Stimulated activated CD4-positive, alpha-beta T cell treated with anti-CD3 and anti-CD28 coated beads, Interleukin-15, amount 100 ng/mL, for 1 hour (primary cell): Measurements from ENCODE around the gene CIT.
"Not testable (repeated sequence)": the region's sequence is repeated elsewhere in the genome, so short reads cannot be mapped to it uniquely, and the experiment has no call there.

ENCODE experiments used
- DNase-seq, 2 donors: peaks; one replicate each; pipeline ENCODE4 v3.0.0-alpha.2; 2020; ENCODE audit warnings: low read depth in 1 of 2, low spot score in 1 of 2

CIT gene

DNA sequence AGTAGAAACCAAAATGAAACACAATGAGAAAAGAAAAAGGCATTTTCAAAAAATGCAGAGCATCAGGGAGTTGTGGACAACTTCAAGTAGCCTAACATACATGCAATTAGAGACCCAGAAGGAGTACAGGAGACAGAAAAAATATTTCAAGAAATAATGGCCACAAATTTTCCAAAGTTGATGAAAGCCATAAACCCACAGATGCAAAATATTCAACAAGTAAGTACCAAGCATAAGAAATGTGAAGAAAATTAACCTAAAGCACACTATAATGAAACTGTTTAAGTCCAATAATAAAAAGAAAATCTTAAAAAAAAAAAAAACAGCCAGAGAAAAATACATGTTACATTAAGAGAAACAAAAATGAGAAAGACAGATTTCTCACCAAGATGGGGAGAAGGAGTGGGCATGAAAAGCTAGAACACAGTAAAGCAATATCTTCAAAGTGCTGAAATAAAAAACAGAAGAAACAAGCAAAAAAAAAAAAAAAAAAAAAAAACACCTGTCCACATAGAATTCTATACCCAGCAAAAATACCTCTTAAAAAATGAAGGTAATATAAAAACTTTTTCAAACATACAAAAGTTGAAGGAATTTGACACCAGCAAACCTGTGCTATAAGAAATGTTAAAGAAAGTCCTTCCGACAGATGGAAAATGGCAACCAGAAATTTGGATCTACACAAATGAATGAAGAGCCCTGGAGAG is 132.1 kb downstream of the CIT start:
- DNase-seq, result no peak

DNA sequence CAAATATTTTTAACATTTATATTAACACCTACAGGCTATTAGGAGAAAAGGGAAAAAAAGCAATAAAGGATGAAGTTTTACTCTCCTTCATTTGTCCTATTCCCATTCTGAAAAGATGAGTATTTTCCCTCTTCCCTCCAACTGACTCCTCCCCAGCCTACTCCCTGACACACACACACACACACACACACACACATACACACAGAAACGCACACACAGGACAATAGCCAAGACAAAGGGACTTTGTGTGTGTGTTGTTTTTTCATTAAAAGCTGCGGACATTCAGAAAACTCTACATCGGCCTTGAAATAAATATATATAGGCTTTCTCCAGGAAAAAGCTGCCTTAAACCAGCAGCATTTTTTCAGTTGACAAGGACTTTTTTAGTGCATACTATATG is 134.4 kb downstream of the CIT start:
- no peak for DNase-seq

DNA sequence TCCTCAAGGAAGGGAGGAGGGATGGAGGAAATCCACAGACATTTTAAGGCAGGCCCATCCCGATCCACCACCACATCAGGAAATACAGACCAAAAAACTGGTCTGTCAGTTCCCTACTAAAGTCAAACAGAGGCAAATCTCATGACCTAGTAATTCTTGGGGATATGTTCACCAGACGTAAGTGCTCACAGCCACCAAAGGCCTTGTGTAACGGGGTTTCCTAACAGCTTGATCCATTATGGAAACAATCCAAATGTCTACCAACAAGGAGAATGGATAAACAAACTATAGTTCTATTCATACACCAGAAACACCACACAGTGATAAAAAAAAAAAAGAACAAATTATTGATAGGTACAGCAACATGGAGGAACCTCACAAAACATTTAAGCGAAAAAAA is 136.3 kb downstream of the CIT start:
- no peak for DNase-seq

DNA sequence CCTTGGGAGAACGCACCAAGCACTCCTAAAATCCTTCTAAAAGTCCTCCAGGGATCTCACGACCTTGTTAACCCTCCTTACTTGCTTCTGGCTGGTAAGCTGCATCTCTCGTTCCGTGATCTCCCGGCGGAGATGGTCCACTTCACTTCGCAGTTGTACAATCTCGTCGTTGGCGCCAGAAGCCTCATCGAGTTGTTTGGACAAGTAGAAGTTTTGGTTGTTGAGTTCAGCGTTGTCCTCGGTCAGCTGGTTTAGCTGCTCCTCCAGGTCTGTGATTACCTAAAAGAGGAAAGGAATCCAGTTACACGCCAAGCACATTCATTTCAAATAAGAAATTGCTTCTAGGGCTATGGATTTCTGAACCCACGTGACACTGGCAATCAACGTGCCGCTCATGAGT is 142.0 kb downstream of the CIT start:
- no peak for DNase-seq

DNA sequence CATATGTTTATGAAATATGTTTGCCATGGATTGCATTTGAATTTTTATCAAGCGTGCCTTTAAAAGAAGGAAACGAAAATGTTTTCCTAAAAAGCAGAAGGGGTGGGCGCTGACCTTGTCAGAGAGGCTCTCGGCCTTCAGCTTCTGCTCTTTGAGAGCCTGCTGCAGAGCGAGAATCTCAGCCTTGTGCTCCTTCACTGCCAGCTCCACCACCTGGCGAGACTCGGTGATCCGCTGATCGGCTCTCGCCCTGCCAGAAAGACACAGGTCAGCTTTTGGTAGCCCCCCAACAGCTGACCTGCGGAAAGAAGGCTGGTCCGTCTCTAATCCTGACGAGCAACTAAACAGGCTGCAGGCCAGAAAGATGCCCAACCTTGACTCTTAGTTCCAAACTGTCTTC is 146.7 kb downstream of the CIT start:
- DNase-seq, result no peak

DNA sequence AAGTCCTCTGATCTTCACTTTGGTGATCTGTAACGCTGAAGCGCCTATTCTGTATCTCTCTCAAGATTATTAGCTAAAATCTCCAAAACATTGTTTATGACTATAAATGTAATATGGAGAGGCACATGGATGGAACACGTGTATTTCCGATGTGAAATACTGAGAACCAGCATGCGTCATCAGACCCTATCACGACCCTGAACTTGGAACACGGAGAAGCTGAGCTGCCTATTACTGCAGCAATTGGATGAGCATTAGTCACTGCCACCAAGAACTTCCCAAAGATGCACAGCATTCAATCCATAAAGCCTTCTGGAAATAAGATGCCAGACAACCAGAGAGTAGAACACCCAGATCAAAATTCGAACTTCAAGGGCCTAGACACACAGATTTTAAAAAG is 147.2 kb downstream of the CIT start:
- no peak for DNase-seq

DNA sequence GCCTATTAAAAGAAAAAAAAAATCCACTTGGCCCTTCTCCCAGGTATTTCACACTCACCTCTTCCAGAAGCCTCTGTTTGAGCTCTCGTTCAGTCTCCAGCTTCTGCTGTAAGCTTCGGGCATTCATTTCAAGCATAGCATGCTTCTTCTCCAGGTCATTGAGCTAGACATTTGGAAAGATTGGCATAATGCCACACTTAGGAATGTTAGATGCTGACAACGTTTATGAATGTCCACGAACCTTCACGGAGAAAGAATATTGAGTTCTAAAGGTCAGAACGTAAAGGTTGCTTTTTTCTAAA is 148.7 kb downstream of the CIT start:
- DNase-seq, result no peak

DNA sequence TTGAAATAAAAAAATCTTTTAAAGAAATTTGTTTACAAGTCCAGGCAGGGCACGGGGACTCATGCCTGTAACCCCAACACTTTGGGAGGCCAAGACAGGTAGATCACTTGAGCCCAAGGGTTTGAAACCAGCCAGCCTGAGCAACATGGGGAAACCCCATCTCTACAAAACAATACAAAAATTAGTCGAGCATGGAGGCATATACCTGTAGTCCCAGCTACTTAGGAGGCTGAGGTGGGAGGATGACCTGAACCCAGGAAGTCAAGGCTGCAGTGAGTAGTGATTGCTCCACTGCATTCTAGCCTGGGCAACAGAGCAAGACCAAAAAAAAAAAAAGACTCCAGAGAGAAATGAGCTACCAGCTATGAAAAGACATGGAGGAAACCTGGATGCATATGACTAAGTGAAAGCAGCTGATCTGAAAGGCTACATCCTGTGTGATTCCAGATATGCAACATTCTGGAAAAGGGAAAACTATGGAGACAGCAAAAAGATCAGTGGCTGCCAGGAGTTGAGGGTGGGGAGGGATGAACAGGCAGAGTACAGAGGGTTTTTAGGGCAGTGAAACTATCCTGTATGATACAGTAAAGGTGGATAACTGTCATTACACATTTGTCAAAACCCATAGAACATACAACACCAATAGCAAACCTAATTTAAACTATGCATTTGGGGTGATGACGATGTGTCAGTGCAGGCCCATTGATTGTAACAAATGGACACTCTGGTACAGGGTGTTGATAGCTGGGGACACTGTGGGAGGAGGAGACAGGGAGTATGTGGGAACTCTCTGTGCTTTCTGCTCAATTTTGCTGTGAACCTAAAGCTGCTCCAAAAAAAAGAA is 149.3 kb downstream of the CIT start:
- DNase-seq, result no peak

DNA sequence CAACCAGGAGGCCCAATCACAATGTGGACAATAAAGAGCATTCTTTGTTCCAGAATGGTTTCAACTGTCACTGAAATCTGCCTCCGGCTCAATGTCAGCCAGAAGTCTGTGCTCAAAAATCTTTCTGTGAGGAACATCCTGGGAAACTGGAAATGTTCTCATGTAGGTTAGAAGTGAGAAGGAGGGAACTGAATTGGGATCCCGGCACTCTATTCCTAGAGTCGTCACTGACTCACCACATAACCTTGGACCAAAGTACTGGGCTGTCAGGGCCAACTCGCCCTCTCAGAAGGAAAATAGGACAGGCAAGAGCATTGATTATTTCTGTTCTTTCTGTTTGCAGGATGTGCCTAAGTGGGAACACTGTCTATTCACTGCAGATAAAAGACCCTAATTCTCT is 151.6 kb downstream of the CIT start:
- no peak for DNase-seq

DNA sequence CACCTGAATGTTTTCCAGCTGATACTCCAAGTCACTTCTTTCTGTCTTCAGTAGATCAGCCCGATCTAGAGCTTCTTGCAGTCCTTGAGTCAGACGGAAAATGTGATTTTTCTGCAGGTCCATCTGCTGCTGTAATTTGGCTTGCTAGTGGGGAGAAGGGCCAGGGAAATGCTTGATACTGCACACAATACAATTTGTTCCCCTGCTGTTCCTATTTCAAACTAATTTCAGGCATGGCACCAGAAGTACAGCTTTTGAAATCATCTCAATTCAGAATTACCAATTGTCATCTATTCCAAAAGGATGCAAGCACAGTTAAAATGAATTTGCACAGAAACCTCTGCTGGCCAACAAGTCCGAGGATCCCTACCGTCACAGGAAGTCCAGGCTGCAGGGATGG is 155.8 kb downstream of the CIT start:
- no peak for DNase-seq

DNA sequence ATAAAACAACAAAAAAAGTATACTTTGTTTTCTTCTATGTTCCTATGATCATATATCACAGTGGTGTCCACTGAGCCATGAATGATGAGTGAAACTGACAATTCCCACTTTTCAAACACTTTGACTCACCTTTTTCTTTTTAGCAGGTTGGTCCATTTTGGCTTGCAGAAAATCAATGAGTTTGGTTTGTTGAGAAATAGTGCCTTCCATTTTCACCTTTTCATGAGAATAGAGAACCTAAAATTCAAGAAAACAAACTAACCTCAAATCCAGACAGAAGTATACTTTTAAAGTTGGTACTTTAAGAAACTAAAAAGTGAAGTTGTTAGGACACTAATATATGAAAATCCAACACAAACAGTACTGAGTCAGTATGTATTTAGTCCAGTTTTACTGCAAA is 156.8 kb downstream of the CIT start:
- no peak for DNase-seq

DNA sequence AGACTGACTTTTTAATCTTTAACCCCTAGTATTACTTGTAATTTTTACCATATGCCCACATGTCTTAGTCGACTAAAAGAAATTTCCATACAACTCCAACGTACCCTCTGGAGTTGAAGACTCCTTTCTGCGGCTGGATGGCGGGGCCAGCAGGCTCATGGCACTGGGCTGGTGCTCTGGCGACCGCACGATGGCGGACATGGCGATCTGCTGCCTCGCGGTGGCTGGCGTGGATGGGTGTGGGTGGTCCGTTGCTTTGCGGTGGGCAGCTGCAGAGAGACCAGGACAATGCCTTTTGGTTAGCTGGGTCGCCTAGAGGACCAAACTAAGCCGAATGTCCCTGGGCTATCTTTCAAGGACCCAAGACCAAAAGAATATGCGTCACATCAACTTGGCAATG is 159.0 kb downstream of the CIT start:
- no peak for DNase-seq

DNA sequence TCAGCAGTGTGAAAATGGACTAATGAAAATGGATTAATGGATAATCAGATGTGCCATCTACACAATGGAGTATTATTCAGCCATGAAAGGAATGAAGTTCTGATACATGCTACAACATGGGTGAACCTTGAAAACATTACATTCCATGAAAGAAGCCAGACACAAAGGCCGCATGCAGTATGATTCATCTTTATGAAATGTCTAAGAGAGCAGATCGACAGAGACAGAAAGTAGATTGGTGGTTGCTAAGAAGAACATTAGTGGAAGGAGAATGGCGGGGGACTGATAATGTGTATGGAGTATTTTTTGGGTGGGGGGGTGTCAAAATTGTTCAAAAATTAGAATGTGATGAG is 161.9 kb downstream of the CIT start:
- no peak for DNase-seq

DNA sequence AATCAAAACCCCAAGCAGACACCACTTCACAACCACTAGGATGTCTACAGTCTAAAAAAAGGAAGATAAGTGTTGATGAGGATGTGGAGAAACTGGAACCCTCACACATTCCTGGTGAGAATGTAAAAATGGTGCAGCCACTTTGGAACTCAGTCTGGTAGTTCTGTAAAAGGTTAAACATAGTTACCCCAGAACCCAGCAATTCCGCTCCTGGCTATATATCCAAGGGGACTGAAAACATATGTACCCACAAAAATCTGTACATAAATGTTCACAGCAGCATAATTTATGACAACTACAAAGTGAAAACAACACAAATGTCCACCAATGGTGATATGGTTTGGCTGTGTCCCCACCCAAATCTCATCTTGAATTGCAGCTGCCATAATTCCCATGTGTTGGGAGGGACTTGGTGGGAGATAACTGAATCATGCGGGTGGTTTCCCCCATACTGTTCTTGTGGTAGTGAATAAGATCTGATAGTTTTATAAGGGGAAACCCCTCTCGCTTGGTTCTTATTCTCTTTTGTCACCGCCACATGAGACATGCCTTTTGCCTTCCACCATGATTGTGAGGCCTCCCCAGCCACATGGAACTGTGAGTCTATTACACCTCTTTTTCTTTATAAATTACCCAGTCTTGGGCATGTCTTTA is 162.4 kb downstream of the CIT start:
- DNase-seq, result no peak

DNA sequence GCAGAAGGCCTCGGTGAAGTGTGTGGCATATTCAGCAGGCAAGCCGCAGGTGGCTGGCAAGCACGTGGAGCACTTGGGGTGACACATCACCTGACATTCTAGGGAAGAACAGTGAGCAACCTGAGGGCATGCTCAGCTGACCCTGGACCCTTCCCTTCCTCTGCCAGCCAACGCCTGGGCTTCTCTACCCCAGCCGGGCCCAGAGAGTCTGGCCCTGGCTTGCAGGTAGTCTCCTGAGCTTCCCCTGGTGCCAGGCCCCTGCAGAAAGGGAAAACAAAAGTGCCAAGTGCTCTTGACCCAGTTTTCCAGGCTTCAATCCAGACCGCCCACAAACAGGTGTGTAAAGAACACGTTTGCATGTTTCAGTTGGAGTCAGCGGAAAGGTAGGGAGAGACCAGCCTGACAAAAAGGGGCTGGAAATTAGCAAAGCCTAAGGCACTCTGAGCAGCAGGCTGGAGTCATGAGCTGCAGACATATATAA is 163.5 kb downstream of the CIT start:
- no peak for DNase-seq

DNA sequence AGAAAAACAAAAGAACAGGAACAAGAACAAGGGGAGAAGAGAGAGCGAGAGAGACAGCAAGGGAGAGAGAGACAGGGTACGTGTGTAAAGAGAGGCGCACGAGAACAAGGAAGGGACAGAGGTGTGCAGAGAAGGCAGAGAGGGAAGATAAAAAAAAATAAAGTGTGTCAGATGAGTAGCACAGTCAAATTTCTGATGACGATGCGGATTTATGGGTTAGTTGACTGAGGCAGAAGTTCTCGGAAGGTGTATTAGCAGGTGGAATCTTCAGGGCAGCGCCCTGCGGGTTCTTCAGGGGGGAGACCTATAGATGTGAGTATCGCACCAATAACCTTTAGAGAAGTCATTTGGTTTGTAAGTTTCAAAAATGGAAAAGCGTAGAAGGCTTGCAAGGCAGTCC is 164.4 kb downstream of the CIT start:
- no peak for DNase-seq

DNA sequence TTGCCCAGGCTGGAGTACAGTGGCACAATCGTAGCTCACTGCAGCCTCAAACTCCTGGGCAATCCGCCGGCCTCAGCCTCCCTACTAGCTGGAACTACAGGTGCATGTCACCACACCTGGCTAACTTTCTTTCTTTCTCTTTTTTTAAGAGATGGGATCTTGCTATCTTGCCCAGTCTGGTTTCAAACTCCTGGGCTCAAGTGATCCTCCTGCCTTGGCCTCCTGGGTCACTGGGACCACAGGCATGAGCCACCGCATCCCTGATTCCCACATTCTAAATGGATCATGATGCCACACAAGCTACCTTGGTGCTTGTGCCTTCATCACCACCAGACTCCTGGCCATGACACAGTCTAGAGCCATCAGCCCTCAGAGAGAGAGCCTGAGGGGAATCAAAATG is 165.4 kb downstream of the CIT start:
- DNase-seq, result no peak

DNA sequence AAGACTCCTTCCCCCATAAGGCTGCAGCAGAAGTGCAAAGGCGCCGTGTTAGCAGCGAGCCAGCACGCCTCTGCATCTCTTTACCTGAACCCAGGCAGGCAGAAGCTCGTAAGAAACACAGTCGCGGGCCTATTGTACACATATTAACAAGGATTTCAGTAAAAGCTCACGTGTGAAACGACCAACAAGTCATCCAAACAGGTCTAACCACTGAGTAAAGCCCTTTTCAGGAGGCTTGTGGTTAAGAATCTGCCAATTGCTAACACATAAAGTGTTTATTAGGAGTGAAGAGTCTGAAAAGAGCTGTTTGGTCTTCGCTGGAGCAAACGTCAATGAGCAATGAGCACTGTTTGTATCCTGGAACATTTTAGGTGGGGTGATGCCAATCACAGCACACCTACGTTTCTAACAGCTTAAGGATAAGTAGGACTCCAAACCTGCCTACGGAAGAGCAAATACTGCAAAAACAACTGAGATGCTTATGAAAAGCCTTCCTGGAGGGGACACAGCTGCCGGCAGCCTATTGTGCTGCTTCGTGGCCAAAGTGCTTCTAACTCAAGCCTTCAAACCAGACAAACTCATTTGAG is 166.1 kb downstream of the CIT start:
- DNase-seq, result no peak

DNA sequence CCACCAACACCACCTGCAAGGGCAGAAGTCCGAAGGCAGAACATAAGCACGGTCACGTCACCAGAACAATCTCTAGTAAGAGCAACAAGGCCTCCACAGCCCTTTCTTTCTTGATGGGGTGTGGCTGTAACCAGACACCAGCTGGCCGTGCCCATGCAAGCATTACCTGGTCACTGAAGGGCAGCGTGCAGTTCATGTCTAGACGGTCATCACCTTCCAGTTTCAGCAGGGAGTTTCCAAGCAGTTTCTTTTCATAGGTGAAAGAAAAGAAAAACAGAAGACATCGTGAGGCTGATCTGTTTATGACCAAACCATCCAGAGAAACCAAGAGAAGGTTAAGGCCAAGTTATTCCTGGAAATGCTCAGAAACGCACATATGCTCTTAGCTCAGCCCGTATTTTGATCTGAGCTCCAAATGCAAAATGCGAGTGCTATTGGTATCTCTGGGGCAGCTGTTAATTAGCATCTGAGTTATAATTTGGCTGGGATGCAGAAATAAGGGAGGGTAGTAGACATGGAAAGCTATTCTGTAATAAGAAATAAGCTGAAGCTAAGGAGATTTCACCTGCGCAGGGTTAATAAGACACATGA is 166.7 kb downstream of the CIT start:
- no peak for DNase-seq

DNA sequence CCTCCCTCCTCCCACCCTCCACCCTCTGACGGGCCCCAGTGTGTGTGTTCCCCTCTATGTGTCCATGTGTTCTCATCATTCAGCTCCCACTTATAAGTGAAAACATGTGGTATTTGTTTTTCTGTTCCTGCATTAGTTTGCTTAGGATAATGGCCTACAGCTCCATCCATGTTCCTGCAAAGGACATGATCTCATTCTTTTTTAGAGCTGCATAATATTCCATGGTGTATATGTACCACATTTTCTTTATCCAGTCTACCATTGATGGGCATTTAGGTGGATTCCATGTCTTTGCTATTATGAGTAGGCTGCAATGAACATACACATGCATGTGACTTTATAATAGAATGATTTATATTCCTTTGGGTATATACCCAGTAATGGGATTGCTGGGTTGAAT is 170.7 kb downstream of the CIT start:
- not testable (repeated sequence) for DNase-seq

DNA sequence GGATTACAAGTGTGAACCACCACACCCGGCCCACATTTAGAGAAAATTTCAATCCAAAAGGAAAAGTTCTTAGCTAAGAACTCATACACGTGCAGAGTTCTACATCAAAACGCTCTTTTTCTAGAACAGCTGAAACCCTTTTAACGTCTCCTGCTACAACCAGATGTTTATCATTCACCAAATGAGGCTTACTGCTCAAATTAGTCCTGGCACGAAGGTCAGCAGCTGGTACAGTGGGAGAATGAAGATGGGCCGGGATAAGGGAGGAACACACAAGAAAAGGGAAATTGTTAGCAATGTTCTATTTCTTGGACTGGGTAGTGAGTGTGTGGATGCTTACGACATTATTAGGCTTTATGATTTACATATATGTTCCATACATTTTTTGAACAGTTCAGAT is 171.9 kb downstream of the CIT start:
- no peak for DNase-seq
